IMR-90 (cell line): ENCODE results near the gene TRIM10. TPM values are rescaled to one million over a fixed set of nuclear protein-coding genes. Genes with fewer than 3 reads are reported as not detected.

ENCODE experiments used
- ATAC-seq: fragments of 200-7000 bp; cut with Tn5 transposase; 2 replicates; pipeline ENCODE4 v1.9.1; 2020; ENCODE audit warnings: low read depth, mild to moderate bottlenecking, moderate library complexity
- BruUV-seq: library from RNA; stranded (reverse); fragments of 400-500 nt; replicated peaks from 2 replicates; lab custom pipeline; 2021; lab: Mats Ljungman, UMichigan
- CTCF ChIA-PET: fragments of 300-600 bp; formaldehyde crosslinking; extraction: SDS; loops from one replicate; lab custom pipeline; 2021; ENCODE audit warnings: antibody characterized with exemption; lab: Yijun Ruan, JAX
- POLR2A ChIA-PET: fragments of 300-600 bp; sonication (Branson Sonifier 250); formaldehyde crosslinking; loops from one replicate; lab custom pipeline; 2022; ENCODE audit warnings: antibody characterized with exemption; ENCODE audit not compliant: unreplicated experiment; lab: Charles Lee
- DNase-seq: peaks from one replicate; pipeline ENCODE4 v3.0.0; 2013
- H2AFZ ChIP-seq: replicated peaks from 2 replicates; pipeline ENCODE3; 2013; ENCODE audit warnings: low read length, mild to moderate bottlenecking; ENCODE audit not compliant: poor library complexity
- H2AK5ac ChIP-seq: 2 replicates; pipeline ENCODE4 v1.6.1; 2013; ENCODE audit warnings: low read depth, low read length, inconsistent platforms
- H2AK9ac ChIP-seq: replicated peaks from 2 replicates; pipeline ENCODE3; 2013; ENCODE audit warnings: mild to moderate bottlenecking, low read depth, low read length, moderate library complexity; ENCODE audit not compliant: poor library complexity
- H2BK120ac ChIP-seq: 2 replicates; pipeline ENCODE4 v1.6.1; 2013; ENCODE audit warnings: low read depth, low read length, inconsistent platforms
- H2BK15ac ChIP-seq: 3 replicates; pipeline ENCODE4 v1.6.1; 2013; ENCODE audit warnings: low read depth, low read length, inconsistent platforms
- H2BK20ac ChIP-seq: 2 replicates; pipeline ENCODE4 v1.6.1; 2013; ENCODE audit warnings: low read depth, mild to moderate bottlenecking, inconsistent platforms, low read length, moderate library complexity
- H2BK5ac ChIP-seq: 2 replicates; pipeline ENCODE4 v1.6.1; 2013; ENCODE audit warnings: mild to moderate bottlenecking, low read depth, low read length, inconsistent platforms; ENCODE audit not compliant: poor library complexity, severe bottlenecking
- H3K14ac ChIP-seq: replicated peaks from 2 replicates; pipeline ENCODE4 v1.6.1; 2013; ENCODE audit warnings: low read depth, low read length, inconsistent platforms
- H3K18ac ChIP-seq: 2 replicates; pipeline ENCODE4 v1.6.1; 2013; ENCODE audit warnings: low read depth, low read length, control low read depth
- H3K23ac ChIP-seq: 2 replicates; pipeline ENCODE4 v1.6.1; 2013; ENCODE audit warnings: low read depth, low read length, inconsistent platforms
- H3K27ac ChIP-seq: 2 replicates; pipeline ENCODE4 v1.5.1; 2013; ENCODE audit warnings: mild to moderate bottlenecking, control low read depth, low read length; ENCODE audit not compliant: insufficient read depth
- H3K27me3 ChIP-seq: 2 replicates; pipeline ENCODE4 v1.6.1; 2013; ENCODE audit warnings: low read length; ENCODE audit not compliant: control insufficient read depth, insufficient read depth
- H3K36me3 ChIP-seq: 2 replicates; pipeline ENCODE4 v1.6.1; 2013; ENCODE audit warnings: low read length, mixed read lengths; ENCODE audit not compliant: control insufficient read depth, insufficient read depth
- H3K4ac ChIP-seq: 2 replicates; pipeline ENCODE4 v1.6.1; 2013; ENCODE audit warnings: low read depth, low read length, inconsistent platforms
- H3K4me1 ChIP-seq: 2 replicates; pipeline ENCODE4 v1.6.1; 2013; ENCODE audit warnings: low read length, mixed read lengths; ENCODE audit not compliant: control insufficient read depth, insufficient read depth
- H3K4me2 ChIP-seq: 2 replicates; pipeline ENCODE4 v1.6.1; 2013; ENCODE audit warnings: low read depth, mild to moderate bottlenecking, control low read depth, low read length, moderate library complexity
- H3K4me3 ChIP-seq: 2 replicates; pipeline ENCODE4 v1.5.1; 2013; ENCODE audit warnings: low read depth, mild to moderate bottlenecking, control low read depth, low read length, moderate library complexity; ENCODE audit not compliant: insufficient read depth
- H3K56ac ChIP-seq: 2 replicates; pipeline ENCODE4 v1.6.1; 2013; ENCODE audit warnings: low read length, inconsistent platforms; ENCODE audit not compliant: insufficient read depth; ENCODE audit errors: extremely low read depth
- H3K79me1 ChIP-seq, 2 experiments: 2 replicates each; pipeline ENCODE4 v1.6.1; 2013; ENCODE audit warnings: low read length in 2 of 2, inconsistent platforms in 1 of 2, low read depth in 1 of 2
- H3K9ac ChIP-seq: 2 replicates; pipeline ENCODE4 v1.6.1; 2013; ENCODE audit warnings: low read depth, low read length, control low read depth
- H3K9me1 ChIP-seq: 2 replicates; pipeline ENCODE4 v1.6.1; 2013; ENCODE audit warnings: low read length, inconsistent platforms; ENCODE audit not compliant: insufficient read depth
- H3K9me3 ChIP-seq: 2 replicates; pipeline ENCODE4 v1.6.1; 2013; ENCODE audit warnings: low read length; ENCODE audit not compliant: control insufficient read depth, insufficient read depth
- H4K20me1 ChIP-seq: 2 replicates; pipeline ENCODE4 v1.6.1; 2013; ENCODE audit warnings: low read length, inconsistent platforms; ENCODE audit not compliant: insufficient read depth
- H4K5ac ChIP-seq: 2 replicates; pipeline ENCODE4 v1.6.1; 2013; ENCODE audit warnings: mild to moderate bottlenecking, low read depth, low read length, control low read depth
- H4K8ac ChIP-seq, 2 experiments: 2 replicates each; pipeline ENCODE4 v1.6.1; 2013; ENCODE audit warnings: low read depth in 2 of 2, low read length in 2 of 2, control low read depth in 1 of 2, inconsistent platforms in 1 of 2
- H4K91ac ChIP-seq: 2 replicates; pipeline ENCODE4 v1.6.1; 2013; ENCODE audit warnings: low read depth, low read length, inconsistent platforms; ENCODE audit not compliant: insufficient read depth
- CHD1 ChIP-seq: IDR thresholded peaks from 2 replicates; pipeline ENCODE4 v1.6.1; 2012; ENCODE audit warnings: low read depth, low read length, improper control_type of control experiment
- MAFK ChIP-seq: IDR thresholded peaks from 2 replicates; pipeline ENCODE4 v1.6.1; 2012; ENCODE audit warnings: low read depth, low read length, improper control_type of control experiment
- WGBS, 2 experiments: methylation state at CpG; one replicate each; pipeline versions ENCODE4 v1.1.5 to v1.1.7; 2013; ENCODE audit warnings: missing lambda C conversion rate in 2 of 2; ENCODE audit not compliant: insufficient read length in 1 of 2; ENCODE audit errors: extremely low coverage in 2 of 2; 5-methylcytosine and 5-hydroxymethylcytosine counted together
- dilution Hi-C: fragments of 300-500 bp; cut with HindIII; formaldehyde crosslinking; loops from one replicate; pipeline ENCODE4 v1.14.3; 2018; ENCODE audit warnings: low sequenced_read_pairs; ENCODE audit not compliant: unreplicated experiment
- in situ Hi-C: fragments of 300-500 bp; cut with MboI; formaldehyde crosslinking; loops from 3 replicates; pipeline ENCODE4 v1.14.3; 2019; ENCODE audit warnings: low sequenced_read_pairs, inconsistent platforms, mixed read lengths
- intact Hi-C: fragments of 100-400 bp; cut with micrococcal nuclease; formaldehyde crosslinking; loops from 2 replicates; pipeline ENCODE4 v1.10.0; 2022
- polyA plus RNA-seq, 3 experiments: library from polyadenylated mRNA; depleted of rRNA; stranded (reverse); fragments of >200 nt; gene quantifications; 2 replicates each; pipeline ENCODE4 v1.2.3, GENCODE V29; 2012; ENCODE audit warnings: low replicate concordance in 1 of 3
- total RNA-seq: library from RNA; depleted of rRNA; stranded (reverse); fragments of >200 nt; gene quantifications from 2 replicates; pipeline ENCODE4 v1.2.3, GENCODE V29; 2012
- TF ChIP-seq, protein P1 (sequence below): conservative IDR thresholded peaks from 2 replicates; pipeline ENCODE4 v1.5.1; 2012; ENCODE audit warnings: mild to moderate bottlenecking, low read depth, low read length, improper control_type of control experiment

TRIM10 gene
- total and polyA plus RNA-seq, 2 of the 4 experiments (the other 2 are of a cell fraction), result not detected

DNA sequence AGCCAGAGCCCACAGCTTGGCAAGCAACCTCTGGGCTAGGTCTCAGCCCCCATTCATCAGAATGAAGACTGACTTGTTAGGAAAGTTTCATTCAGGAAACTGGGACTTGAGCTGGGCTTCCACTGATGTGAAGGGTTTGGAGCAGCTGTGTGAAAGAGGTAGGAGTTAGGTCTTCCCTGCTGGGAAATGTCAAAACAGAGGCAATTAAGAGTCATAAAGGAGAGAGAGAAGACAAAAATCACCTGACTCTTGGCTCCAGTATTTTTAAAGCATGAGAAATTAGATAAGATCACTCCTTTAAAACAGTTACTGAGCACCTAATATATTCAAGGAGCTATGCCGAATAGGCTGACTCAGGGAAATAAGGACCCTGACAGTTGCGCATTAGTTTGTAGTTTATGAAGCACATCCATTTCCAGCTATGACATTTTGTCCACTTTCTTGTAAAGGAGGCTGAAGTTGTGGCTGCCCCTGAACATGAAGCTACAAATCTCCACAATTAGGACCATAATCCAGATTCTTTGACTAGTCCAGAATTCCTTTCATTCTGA lies 29.0 kb downstream of the TRIM10 start:
- H2AK5ac ChIP-seq, result no peak overlapping the region
- CTCF ChIA-PET, result interaction anchor here (0.9 to 6.1 kb wide), 4 partner anchors 11 to 30 kb away, joined by 3 to 54 read pairs (median 21); no protein-coding TSS in a partner anchor
- H2BK5ac ChIP-seq, result no peak overlapping the region
- in situ Hi-C loops, result loop anchor here (10.0 kb wide), 1 partner anchor 287 kb away; no protein-coding TSS in a partner anchor
- H2AFZ ChIP-seq, result no peak overlapping the region
- no peaks in the 10 kb centered on the region for H3K9me1 ChIP-seq
- H4K20me1 ChIP-seq, result no peaks in the 10 kb centered on the region
- WGBS, 2 experiments, result no CpG with 5 or more reads among the region's 2 CpGs
- H4K91ac ChIP-seq, result no peak overlapping the region
- dilution Hi-C loops, result no loop called here
- intact Hi-C loops, result loop anchor here (1.0 to 2.0 kb wide), 4 partner anchors 29 to 427 kb away; partner anchors contain the start of gene PPP1R11
- H3K79me1 ChIP-seq, result no peaks in the 10 kb centered on the region
- no peak overlapping the region for H3K14ac ChIP-seq
- H2AK9ac ChIP-seq, result no peak overlapping the region
- no peak overlapping the region for H3K9ac ChIP-seq
- POLR2A ChIA-PET, result no interaction called here
- H3K4me2 ChIP-seq, result no peak overlapping the region
- no peaks in the 10 kb centered on the region for H3K9me3 ChIP-seq
- no peak overlapping the region for H3K4ac ChIP-seq
- no peaks in the 10 kb centered on the region for H3K36me3 ChIP-seq
- no peak overlapping the region for H3K27ac ChIP-seq
- no peak overlapping the region for H3K23ac ChIP-seq
- no peak overlapping the region for H3K4me3 ChIP-seq
- H3K4me1 ChIP-seq, result no peaks in the 10 kb centered on the region
- BruUV-seq, result no TSS peak
- H4K5ac ChIP-seq, result no peak overlapping the region
- no peak overlapping the region for H4K8ac ChIP-seq
- ATAC-seq (no peak), DNase-seq (no peak)
- H3K18ac ChIP-seq, result no peak overlapping the region
- H3K27me3 ChIP-seq, result peaks cover 44% of the 10 kb centered on the region
- TF ChIP-seq, protein P1, sequence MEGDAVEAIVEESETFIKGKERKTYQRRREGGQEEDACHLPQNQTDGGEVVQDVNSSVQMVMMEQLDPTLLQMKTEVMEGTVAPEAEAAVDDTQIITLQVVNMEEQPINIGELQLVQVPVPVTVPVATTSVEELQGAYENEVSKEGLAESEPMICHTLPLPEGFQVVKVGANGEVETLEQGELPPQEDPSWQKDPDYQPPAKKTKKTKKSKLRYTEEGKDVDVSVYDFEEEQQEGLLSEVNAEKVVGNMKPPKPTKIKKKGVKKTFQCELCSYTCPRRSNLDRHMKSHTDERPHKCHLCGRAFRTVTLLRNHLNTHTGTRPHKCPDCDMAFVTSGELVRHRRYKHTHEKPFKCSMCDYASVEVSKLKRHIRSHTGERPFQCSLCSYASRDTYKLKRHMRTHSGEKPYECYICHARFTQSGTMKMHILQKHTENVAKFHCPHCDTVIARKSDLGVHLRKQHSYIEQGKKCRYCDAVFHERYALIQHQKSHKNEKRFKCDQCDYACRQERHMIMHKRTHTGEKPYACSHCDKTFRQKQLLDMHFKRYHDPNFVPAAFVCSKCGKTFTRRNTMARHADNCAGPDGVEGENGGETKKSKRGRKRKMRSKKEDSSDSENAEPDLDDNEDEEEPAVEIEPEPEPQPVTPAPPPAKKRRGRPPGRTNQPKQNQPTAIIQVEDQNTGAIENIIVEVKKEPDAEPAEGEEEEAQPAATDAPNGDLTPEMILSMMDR, result no peak
- TF ChIP-seq MAFK, result peak; percentile 39; the same call in 1 of the 2 replicates
- TF ChIP-seq CHD1, result no peak
- no peak overlapping the region for H2BK120ac ChIP-seq
- no peak overlapping the region for H2BK15ac ChIP-seq
- H3K56ac ChIP-seq, result no peak overlapping the region
- H2BK20ac ChIP-seq, result no peak overlapping the region
